HG03460 (cell line): ENCODE results near the gene ATG9B.

ENCODE experiments used
- ATAC-seq: cut with Tn5 transposase; IDR thresholded peaks from one replicate; pipeline ENCODE4 v1.9.1; 2021; ENCODE audit not compliant: unreplicated experiment

Gene ATG9B, protein sequence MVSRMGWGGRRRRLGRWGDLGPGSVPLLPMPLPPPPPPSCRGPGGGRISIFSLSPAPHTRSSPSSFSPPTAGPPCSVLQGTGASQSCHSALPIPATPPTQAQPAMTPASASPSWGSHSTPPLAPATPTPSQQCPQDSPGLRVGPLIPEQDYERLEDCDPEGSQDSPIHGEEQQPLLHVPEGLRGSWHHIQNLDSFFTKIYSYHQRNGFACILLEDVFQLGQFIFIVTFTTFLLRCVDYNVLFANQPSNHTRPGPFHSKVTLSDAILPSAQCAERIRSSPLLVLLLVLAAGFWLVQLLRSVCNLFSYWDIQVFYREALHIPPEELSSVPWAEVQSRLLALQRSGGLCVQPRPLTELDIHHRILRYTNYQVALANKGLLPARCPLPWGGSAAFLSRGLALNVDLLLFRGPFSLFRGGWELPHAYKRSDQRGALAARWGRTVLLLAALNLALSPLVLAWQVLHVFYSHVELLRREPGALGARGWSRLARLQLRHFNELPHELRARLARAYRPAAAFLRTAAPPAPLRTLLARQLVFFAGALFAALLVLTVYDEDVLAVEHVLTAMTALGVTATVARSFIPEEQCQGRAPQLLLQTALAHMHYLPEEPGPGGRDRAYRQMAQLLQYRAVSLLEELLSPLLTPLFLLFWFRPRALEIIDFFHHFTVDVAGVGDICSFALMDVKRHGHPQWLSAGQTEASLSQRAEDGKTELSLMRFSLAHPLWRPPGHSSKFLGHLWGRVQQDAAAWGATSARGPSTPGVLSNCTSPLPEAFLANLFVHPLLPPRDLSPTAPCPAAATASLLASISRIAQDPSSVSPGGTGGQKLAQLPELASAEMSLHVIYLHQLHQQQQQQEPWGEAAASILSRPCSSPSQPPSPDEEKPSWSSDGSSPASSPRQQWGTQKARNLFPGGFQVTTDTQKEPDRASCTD

DNA sequence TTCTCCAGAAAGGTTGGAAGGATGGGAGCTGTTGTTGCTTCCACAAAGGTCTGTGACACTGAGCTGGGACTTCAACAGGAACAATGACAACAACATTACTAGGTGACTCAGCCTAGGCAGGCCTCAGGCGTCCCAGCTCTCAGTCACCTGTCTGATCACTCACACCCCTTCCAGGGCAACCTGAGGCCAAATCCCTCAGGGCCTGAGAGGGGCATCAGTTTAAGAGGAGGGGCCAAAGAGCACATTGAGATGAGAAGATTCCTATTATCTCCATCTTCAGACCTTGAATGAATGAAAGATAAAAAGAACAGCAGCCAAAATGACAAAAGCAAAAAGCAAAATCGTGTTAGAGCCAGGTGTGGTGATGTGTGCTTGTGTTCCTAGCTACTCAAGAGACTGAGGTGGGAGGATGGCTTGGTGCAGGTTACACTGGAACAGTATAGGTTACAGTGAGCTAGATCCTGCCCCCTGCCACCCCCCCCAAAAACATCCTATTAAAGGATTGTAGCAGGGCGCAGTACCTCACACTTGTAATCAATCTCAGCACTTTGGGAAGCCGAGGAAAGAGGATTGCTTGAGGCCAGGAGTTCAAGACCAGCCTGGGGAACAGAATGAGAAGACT lies at the start of gene ATG9B:
ATG9B (minus strand) TSS at position 60 of the 622 bp plus-strand sequence. CDS start 71 bp downstream, outside the sequence.
- no peak for ATAC-seq

DNA sequence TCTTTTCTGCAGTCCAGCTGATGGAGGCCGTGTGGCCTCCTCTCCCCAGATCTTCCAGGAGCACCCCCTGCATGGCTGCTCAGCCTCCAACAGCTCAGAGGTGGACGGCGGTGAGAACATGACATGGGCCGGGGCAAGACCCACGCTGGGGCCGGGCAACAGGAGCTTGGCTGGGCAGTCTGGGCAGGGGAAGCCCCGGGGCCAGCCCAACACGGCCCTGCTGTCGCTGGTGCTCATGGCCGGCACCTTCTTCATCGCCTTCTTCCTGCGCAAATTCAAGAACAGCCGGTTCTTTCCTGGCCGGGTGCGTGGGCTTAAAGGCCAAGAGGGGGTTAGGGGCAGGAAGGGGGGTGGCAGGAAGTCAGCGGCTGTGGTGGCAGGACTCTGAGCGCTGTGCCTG lies 49.7 kb upstream of the ATG9B start:
- ATAC-seq: no peak

DNA sequence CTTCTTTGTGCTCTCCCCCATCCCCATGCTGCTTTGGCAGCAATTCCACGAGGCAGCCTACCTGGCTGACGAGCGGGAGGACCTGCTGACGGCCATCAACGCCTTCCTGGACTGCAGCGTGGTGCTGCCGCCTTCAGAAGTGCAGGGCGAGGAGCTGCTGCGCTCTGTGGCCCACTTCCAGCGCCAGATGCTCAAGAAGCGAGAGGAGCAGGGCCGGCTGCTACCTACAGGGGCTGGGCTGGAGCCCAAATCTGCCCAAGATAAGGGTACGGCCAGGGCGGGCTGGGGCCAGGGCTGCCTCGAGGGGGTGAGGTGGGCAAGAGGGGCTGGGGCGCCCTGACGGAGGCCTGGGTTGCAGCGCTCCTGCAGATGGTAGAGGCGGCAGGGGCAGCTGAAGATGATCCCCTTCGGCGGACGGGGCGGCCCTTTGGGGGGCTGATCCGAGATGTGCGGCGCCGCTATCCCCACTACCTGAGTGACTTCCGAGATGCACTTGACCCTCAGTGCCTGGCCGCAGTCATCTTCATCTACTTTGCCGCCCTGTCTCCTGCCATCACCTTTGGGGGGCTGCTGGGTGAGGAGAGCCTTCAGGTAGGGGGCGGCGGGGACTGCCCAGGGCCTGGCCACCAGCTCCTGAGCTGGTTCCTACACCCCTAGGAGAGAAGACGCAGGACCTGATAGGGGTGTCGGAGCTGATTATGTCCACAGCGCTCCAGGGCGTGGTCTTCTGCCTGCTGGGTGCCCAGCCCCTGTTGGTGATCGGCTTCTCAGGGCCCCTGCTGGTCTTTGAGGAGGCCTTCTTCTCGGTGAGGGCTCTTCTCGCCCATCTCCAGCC lies 47.0 kb upstream of the ATG9B start:
- no peak for ATAC-seq

DNA sequence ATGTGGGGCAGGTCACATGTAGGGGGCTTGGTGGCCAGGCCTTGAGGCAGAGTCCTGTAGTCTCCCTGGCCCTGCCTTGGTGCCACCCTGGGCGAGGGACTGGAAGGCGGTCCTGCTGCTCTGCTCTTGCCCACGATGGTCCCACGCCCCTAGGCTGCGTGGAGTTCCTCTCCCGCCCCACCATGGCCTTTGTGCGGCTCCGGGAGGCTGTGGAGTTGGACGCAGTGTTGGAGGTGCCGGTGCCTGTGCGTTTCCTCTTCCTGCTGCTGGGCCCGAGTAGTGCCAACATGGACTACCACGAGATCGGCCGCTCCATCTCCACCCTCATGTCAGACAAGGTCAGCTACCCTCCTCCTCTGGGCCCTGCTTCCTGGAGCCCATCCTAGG lies 46.3 kb upstream of the ATG9B start:
- ATAC-seq: no peak

DNA sequence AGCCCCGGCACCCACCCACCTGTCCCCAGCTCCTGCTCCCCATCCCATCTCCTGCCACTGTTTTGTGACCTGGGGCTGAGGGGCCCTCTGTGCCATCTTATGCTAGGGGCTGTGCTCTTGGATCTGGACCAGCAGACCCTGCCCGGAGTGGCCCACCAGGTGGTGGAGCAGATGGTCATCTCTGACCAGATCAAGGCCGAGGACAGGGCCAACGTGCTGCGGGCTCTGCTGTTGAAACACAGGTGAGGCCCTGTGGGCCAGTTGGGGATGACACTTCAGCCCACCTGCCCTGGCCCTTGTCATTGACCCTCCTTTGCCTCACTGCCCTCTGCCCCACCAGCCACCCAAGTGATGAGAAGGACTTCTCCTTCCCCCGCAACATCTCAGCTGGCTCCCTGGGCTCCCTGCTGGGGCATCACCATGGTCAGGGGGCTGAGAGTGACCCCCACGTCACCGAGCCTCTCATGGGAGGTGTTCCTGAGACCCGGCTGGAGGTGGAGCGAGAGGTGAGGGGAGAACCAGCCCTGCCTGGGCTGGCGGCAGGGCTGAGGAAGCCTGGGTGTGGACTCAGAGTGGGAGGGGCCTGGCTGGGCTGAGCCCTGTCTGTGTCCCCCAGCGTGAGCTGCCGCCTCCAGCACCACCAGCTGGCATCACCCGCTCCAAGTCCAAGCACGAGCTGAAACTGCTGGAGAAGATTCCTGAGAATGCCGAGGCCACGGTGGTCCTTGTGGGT lies 45.7 kb upstream of the ATG9B start:
- no peak for ATAC-seq

DNA sequence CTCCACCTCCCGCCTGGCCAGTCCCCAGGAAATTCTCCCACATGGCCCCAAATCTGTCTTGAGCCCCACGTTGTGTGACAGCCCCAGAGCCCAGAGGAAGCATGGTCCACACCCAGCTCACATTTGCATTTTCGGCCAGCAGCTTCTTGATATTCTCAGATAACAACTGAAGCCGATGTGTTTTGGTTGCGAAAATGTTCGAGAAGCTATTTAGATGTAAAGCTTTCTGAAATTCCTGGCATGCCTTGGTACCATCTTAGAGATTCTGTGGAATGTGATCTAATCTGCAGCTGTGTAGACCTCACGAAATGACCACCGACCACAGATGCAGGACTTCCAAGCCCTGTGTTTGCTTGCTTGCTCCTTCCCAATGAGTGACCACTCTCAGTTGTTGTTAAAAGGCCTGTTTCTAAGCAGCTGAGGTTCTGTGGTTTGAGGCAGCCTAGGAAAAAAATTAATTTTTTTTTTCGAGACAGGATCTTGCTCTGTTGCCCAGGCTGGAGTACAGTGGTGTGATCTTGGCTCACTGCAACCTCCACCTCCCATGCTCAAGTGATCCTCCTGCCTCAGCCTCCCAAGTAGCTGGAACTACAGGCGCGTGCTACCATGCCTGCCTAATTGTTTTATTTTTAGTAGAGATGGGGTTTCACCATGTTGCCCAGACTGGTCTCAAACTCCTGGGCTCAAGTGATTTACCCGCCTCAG lies 43.9 kb upstream of the ATG9B start:
- no peak for ATAC-seq

DNA sequence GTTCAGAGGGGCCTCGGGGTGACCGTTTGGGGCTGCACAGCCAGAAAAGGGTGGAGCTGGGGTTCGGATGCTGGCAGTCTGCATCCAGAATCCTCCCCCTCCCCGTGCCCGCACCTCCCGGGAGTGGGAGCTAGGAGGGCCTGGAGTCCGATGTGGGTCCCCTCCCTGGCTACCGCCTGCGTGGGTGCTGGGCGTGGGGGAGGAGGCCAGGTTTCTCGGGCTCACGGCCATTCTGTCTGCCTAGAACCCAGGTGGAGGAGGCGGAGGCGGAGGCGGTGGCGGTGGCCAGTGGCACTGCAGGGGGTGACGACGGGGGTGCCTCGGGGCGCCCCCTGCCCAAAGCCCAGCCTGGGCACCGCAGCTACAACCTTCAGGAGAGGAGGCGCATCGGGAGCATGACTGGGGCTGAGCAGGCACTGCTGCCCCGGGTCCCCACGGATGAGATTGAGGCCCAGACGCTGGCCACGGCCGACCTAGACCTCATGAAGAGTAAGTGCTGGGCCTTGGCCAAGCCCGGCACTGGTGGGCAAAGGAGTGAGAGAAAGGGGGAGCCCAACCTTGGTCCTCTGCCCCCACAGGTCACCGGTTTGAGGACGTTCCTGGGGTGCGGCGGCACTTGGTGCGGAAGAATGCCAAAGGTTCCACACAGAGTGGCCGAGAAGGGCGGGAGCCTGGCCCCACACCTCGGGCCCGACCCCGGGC lies 42.1 kb upstream of the ATG9B start:
- no peak for ATAC-seq

DNA sequence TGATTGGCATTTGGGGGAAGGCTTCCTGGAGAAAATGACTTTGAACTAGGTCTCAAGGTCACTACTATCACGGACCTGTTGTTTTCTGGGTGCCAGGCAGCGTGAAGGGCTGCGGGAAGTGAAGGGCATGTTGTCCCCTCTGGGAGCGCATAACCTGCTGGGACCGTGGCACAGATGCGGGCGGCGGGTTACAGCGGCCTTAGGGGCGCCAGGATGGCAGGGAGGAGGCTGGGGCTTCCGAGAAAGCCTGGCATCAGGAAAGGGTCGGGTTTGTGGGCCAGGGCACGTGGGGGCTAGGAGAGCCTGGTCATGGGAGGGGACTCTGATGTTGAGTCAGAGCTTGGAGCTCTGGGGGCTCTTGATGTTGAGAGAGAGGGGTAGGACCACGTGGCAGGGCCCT lies 41.2 kb upstream of the ATG9B start:
- no peak for ATAC-seq

DNA sequence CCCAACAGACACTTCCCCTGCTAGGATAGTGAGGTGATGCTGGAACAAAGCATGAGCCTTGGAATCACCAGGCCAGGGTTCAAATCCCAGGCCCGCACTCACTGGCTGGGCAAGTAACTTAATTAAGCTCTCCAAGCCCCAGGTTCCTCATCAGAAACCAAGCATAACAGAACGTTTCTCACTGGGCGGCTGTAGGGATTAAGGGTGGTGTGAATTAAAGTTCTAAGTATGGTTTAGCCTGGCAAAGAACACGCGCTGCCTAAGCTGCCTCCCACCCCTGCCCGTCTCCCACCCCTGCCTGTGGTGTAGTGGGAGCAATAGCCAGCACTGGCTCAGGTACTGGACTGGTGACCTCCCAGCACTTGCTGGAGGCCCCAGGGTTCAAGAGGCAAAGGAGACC lies 40.7 kb upstream of the ATG9B start:
- no peak for ATAC-seq

DNA sequence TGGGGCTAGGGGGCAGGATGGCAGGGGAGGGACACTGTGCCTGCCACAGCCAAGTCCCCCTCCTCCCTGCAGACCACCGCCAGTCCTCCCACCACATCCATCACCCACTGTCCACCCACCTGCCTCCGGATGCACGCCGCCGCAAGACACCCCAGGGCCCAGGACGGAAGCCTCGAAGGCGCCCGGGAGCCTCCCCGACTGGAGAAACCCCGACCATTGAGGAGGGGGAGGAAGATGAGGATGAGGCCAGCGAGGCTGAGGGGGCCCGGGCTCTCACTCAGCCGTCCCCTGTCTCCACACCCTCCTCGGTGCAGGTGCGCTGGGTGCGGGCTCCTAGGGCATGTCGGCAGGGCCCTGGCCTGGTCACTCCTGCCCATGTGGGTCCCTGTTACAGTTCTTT lies 40.2 kb upstream of the ATG9B start:
- no peak for ATAC-seq

DNA sequence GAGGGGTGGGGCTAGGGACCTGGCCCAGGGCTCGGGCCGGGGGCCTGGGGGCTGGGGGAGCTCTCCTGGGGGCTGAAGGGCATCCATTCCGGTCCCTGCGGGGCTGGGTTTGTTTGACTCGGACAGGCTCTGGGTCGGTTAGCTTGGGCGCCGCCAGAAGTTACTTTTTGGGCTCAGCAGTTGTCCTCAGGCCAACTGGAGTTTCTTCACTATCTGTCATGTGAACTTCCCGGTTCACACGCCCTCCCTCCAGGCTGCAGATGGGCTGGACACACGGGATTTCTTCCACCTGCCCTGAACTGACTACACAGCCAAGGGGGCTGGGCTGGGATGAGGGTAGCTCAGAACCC lies 38.9 kb upstream of the ATG9B start:
- ATAC-seq: no peak

DNA sequence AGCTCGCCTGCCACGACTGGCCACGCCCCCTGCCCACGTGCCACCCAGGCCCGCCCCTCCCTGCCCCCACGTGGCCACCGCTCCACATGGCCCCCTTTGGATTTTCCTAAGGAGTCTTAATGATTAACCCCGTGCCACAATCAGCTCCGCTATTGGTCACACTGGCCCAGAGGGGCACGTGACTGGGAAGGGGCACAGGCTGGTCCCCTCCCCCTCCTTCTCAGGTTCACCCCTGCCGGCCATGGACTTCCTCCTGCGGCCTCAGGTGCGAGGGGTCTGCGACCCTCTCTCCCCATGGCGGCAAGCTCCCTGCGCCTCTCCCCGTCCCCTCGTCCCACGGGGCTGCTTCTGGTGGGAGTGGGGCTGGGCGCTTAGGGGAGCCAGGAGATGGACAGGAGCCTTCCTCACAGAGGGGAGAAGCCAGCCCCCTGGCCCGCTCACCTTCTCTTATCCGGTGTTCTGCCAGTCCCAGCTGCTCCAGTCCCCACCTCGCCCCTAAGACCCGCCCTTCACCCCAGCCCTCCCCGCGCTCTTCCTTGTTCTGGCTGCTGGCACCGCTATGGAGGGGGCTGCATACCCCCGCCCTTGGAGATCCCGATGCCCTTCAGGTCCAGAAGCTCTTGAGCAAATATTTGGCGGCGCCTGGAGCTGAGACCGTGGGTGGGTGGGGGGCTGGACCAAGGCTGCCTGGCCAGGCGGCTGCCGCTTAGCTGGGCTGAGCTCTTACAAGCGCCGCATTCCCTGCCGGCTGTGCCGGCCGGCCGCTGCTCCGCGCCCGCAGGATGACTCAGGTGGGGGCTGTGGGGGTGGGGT lies 38.3 kb upstream of the ATG9B start:
- ATAC-seq: no peak

DNA sequence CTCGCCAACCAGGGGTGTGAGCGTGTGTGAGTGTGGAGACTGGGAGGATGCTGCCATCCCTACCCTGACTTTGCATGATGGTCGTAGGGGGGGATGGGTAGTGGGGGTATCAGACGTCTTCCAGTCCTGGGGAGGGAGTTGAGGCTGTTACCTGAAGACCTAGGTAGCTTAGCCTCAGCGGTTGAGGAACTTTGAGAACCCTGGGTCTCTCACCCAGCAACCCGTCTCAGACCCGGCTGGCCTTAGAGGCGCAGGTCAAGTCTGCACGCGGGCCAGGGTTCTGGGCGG lies 37.8 kb upstream of the ATG9B start:
- no peak for ATAC-seq

DNA sequence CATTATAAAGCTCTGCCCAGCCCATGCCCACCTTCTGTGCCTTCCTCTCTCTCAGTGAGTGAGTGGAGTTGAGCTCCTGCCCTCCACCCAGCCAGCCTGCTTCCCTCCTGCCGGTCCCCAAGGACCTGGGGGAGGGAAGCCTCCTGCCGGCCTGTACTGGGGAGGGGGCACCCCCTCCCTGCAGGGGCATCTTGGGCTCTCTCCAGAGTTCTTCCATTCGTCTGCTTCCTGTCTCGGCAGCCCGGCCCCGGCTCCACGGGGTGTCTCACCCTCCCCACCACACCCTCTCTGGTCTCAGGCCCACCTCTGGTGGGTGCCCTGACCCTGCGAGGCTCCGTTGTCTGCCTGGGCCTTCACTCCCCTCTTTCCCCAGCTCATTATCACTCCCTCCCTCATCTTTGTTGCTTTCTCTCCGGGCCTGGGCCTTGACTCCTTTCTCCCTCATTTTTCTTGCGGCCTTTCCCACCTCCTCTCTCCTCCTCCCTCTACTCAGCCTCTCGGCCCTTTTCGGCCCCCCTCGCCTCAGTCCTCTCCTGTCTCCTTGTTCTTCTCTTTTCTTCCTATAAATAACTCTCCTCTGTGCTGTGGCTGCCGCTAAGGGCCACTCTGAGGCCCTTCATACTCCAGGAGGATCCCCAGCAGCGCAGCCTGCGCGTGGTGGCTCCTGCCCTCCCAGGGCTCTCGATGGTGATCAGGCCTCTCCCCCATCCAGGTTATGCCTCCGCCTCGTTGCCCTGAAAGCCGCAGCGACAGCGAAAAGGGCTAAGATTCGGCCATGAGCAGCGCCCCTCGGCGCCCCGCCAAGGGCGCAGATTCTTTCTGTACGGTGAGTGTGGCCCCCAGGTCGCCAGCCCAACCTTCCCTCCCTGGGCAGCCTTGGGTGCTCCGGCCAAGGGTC lies 37.2 kb upstream of the ATG9B start:
- no peak for ATAC-seq

DNA sequence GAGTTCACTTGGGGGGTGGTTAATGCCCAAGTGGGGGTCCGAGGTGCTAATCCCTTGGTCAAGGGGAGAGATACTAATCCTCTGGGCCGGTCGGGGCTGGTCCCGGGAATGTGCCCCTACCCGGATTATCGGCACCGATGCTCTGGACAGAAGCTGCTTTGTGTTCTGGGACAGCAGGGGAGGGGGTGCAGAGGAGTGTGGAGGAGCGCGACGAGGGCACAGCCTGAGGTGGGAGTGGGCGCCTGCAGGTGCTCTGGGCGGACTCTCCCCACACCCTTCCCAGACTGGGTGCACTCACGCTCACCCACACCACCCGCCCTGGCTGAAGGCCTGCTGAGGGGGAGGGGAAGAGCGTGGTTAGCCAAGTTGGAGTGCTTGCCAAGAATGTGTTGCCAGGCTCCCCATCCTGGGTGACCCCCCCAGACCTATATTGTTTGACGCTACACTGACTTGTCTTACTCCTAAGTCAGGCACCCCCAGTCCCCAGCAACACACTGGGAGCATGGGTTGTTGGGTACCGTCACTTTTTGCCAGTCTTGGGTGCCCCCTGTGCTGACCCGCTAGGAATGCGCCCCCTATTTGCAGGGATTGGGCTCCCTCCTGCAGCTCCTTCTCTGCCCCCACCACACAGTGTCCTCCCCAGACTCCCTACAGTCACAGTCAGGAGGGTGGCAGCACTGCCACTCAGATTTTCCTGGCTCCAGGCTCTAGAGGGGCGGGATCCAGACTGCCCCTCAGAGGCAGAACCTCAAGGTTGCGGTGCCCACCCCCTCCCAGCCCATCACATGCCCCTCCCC lies 36.3 kb upstream of the ATG9B start:
- ATAC-seq: no peak

DNA sequence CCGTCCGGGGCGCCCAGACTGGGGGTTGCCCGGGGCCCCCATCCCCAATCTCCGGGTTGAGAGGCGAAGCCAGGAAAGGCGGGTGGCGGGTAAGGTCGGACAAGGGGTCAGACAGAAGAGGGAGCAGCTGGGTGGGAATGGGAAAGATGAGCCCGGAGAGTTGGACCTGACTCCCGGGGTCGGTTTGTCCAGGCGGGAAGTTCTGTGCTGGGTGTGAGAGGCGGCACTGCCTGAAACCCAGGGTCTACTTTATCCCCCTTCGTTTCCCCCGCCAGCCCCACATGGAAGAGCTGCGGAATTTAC lies 35.8 kb upstream of the ATG9B start:
- no peak for ATAC-seq
